HG02885 (cell line): Measurements from ENCODE around the gene TUFM.
"Not testable (repeated sequence)": the region's sequence is repeated elsewhere in the genome, so short reads cannot be mapped to it uniquely, and the experiment has no call there.

Experiments used
- ATAC-seq: cut with Tn5 transposase; IDR thresholded peaks from one replicate; pipeline ENCODE4 v1.9.1; 2021; ENCODE audit warnings: mild to moderate bottlenecking; ENCODE audit not compliant: unreplicated experiment, poor library complexity

The TUFM gene

GRCh38 chr16:28876019-28876659 is 30.0 kb upstream of the TUFM start:
- ATAC-seq = no peak

- no peak for ATAC-seq
Measured at GRCh38 chr16:28875134-28876018, 29.2 kb upstream of the TUFM start.

GRCh38 chr16:28874406-28874805 is 28.3 kb upstream of the TUFM start:
- no peak for ATAC-seq

- ATAC-seq = no peak
Measured at GRCh38 chr16:28873543-28874201, 27.5 kb upstream of the TUFM start.

- no peak for ATAC-seq
Measured at GRCh38 chr16:28872952-28873351, 26.8 kb upstream of the TUFM start.

GRCh38 chr16:28869201-28869600 is 23.1 kb upstream of the TUFM start:
- ATAC-seq = no peak

GRCh38 chr16:28867646-28868045 is 21.5 kb upstream of the TUFM start:
- ATAC-seq = not testable (repeated sequence)

GRCh38 chr16:28867241-28867640 is 21.1 kb upstream of the TUFM start:
- ATAC-seq = no peak

GRCh38 chr16:28866454-28866804 is 20.3 kb upstream of the TUFM start:
- no peak for ATAC-seq

- no peak for ATAC-seq
Measured at GRCh38 chr16:28865722-28866453, 19.7 kb upstream of the TUFM start.

GRCh38 chr16:28865001-28865688 is 19.0 kb upstream of the TUFM start:
- no peak for ATAC-seq

- no peak for ATAC-seq
Measured at GRCh38 chr16:28863929-28864793, 18.0 kb upstream of the TUFM start.

GRCh38 chr16:28859326-28859725 is 13.2 kb upstream of the TUFM start:
- no peak for ATAC-seq

- ATAC-seq = no peak
Measured at GRCh38 chr16:28858421-28858820, 12.3 kb upstream of the TUFM start.

GRCh38 chr16:28846933-28847273 is 755 bp upstream of the TUFM start:
- ATAC-seq = no peak

- ATAC-seq = peak; percentile 13
Measured at GRCh38 chr16:28845761-28846079, 428 bp downstream of the TUFM start.

- ATAC-seq = no peak
Measured at GRCh38 chr16:28845293-28845692, 855 bp downstream of the TUFM start.

- ATAC-seq = no peak
Measured at GRCh38 chr16:28844226-28844885, 1.8 kb downstream of the TUFM start.

GRCh38 chr16:28843766-28844165 is 2.4 kb downstream of the TUFM start:
- no peak for ATAC-seq
